ENCODE results near the gene PNPLA7.
"Not testable (repeated sequence)": the region's sequence is repeated elsewhere in the genome, so short reads cannot be mapped to it uniquely, and the experiment has no call there.

The PNPLA7 gene

DNA sequence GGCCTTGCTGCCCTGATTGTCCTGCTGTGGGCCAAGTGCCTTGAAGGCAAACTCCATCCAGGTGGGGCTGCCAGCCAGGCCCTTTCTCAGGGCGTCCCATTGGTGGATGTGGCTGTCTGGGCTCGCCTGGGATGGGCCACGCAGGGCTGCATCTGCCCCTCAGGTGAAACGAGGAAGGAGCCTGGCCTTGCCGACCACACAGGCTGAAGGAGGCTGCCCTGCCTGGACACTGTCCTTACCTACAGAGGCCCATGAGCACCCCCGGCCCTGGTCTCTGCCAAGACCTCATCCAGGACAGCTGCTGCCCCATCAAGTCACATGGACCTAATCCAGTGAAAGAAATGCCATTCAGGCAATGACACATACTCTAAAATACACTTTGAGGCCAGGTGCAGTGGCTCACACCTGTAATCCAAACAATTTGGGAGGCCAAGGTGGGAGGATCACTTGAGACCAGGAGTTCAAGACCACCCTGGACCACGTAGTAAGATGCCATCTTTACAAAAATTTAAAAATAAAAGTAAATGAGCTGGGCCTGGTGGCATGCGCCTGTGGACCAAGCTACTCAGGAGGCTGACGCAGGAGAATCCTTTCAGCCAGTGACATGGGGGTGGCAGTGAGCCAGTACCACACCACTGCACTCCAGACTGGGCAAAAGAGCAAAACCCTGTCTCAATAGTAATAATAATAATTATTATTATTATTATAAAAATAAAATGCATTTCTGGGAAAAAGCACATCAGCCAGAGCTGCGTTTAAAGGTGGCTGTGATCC is 33.9 kb downstream of the PNPLA7 start:
- in situ Hi-C loops (cut with MboI; ENCODE audit: low sequenced_read_pairs): no loop called here

DNA sequence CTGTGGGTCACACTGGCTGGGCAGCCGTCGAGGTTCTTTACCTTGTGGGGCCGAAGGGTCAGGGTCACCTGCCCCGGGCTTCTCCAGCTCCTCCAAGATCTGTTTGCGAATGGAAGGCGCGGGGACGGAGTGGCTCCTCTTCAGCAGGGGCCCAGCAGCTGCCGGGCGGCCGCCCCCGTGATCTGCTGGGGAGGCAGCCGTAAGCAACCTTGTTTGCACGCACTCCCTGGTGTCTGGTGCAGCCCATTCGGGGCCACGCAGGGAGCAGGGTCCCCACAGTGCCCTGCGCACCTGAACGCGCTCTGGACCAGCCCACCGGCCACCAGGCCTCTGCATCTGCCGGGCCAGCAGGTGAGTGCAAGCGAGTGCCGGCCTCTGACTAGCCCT is 34.9 kb downstream of the PNPLA7 start:
- in situ Hi-C loops (cut with MboI; ENCODE audit: low sequenced_read_pairs): no loop called here

DNA sequence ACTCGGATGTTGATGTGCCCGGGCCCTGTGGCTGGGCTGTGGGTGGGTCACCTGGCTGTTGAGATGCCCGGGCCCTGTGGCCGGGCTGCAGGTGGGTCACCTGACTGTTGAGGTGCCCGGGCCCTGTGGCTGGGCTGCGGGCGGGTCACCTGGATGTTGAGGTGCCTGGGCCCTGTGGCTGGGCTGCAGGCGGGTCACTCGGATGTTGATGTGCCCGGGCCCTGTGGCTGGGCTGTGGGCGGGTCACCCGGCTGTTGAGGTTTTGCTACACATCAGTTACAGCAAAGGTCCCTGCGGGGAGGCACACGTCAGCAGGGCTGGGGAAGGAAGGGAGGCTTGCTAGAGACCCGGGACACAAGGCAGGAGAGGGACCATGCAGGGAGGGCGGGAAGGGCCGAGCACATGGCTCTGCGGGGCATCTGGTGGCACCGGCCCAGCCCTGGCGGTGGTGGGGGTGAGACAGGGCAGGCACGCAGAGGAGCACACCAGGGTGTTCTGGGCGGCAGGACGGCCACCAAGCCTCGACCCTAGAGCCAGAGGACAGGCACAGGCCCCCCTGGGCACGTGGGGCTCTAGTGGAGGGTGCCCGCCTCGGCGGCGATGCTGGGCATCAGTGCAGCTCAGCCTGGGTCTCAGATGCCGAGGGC is 35.4 kb downstream of the PNPLA7 start:
- in situ Hi-C loops (cut with MboI; ENCODE audit: low sequenced_read_pairs): no loop called here

DNA sequence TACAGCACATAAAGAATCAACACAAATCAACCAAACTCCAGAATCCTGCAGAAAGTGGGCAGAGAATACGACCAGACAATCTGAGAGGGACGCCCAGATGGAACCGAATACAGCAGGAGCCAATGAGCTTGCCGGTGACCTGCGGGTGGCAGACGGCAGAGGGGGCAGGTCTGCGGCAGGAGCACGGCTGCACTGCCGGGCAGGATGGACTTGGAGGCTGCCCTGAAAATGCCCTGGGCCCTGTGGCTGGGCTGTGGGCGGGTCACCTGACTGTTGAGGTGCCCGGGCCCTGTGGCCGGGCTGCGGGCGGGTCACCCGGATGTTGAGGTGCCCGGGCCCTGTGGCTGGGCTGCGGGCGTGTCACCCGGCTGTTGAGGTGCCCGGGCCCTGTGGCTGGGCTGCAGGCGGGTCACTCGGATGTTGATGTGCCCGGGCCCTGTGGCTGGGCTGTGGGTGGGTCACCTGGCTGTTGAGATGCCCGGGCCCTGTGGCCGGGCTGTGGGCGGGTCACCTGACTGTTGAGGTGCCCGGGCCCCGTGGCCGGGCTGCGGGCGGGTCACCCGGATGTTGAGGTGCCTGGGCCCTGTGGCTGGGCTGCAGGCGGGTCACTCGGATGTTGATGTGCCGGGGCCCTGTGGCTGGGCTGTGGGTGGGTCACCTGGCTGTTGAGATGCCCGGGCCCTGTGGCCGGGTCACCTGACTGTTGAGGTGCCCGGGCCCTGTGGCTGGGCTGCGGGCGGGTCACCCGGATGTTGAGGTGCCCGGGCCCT is 36.2 kb downstream of the PNPLA7 start:
- in situ Hi-C loops (cut with MboI; ENCODE audit: low sequenced_read_pairs): not testable (repeated sequence)

DNA sequence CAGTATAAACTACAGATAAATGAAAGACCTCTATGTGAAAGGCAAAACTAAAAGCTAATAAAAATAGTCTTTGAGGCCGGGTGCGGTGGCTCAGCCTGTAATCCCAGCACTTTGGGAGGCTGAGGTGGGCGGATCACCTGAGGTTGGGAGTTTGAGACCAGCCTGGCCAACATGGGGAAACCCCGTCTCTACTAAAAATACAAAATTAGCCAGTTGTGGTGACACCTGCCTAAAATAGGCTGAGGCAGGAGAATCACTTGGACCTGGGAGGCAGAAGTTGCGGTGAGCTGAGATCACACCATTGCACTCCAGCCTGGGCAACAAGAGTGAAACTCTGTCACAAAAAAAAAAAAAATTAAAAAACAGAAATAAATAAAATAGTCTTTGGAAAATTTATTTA is 37.1 kb downstream of the PNPLA7 start:
- in situ Hi-C loops (cut with MboI; ENCODE audit: low sequenced_read_pairs): not testable (repeated sequence)

DNA sequence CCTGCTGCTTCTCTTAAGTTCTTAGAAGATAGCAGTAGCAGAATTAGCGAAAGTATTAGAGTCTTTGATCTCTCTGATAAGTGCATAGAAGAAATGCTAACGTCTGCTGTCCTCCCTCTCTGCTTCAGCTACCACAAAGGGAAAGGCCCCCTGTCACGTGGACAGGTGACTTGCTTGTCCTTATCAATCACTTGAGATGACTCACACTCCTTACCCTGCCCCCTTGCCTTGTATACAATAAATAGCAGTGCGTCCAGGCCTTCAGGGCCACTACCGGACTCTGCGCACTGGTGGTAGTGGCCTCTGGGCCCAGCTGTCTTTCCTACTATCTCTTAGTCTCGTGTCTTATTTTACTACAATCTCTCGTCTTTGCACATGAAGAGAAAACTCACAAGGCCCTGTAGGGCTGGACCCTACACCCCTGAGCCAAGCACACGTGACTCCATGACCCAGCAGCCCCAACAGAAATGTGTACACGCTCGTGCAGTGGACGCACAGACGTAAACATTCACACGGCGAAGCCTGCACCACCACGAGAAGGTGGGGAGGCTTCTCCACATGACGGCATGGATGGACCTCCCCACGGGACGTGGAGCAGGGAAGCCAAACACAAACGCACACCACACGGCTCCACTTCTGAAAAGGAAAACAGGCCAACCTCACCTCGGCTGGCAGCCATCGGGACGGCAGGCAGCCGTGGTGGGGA is 38.3 kb downstream of the PNPLA7 start:
- in situ Hi-C loops (cut with MboI; ENCODE audit: low sequenced_read_pairs): no loop called here

DNA sequence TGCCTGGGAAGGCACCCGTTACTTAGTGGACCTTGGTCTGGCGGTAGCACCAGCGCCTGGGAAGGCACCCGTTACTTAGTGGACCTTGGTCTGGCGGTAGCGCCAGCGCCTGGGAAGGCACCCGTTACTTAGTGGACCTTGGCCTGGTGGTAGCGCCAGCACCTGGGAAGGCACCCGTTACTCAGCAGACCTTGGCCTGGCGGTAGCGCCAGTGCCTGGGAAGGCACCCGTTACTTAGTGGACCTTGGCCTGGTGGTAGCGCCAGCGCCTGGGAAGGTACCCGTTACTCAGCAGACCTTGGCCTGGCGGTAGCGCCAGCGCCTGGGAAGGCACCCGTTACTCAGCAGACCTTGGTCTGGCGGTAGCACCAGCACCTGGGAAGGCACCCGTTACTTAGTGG is 39.1 kb downstream of the PNPLA7 start:
- in situ Hi-C loops (cut with MboI; ENCODE audit: low sequenced_read_pairs): not testable (repeated sequence)

DNA sequence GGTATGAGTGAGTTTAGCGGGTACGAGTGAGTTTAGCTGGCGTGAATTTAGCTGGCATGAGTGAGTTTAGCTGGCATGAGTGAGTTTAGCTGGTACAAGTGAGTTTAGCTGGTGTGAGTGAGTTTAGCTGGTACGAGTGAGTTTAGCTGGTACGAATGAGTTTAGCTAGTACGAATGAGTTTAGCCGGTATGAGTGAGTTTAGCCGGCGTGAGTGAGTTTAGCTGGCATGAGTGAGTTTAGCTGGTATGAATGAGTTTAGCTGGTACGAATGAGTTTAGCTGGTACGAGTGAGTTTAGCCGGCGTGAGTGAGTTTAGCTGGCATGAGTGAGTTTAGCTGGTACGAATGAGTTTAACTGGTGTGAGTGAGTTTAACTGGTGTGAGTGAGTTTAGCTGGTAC is 41.0 kb downstream of the PNPLA7 start:
- in situ Hi-C loops (cut with MboI; ENCODE audit: low sequenced_read_pairs): no loop called here

DNA sequence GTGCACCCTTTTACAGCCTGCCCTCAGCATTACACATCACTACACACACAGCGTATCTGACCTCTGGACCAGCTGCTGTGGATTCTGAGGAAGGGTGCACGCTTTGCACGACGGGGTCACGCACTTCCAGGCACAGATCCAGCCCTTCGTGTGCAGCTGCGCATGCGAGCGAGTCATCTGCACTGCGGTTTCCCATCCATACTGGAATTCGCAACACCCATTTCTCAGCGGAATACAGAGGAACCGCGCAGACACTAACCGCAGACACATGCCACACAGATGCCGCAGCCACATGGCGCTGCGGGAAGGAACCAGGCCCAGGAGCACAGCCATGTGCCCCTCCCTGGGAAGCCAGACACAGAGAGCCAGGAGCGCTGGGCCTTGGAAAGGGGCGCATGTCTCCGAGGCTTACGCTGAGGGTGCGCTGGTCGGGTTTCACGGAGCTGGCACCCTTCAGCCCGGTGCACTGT is 43.5 kb downstream of the PNPLA7 start:
- in situ Hi-C loops (cut with MboI; ENCODE audit: low sequenced_read_pairs): no loop called here

DNA sequence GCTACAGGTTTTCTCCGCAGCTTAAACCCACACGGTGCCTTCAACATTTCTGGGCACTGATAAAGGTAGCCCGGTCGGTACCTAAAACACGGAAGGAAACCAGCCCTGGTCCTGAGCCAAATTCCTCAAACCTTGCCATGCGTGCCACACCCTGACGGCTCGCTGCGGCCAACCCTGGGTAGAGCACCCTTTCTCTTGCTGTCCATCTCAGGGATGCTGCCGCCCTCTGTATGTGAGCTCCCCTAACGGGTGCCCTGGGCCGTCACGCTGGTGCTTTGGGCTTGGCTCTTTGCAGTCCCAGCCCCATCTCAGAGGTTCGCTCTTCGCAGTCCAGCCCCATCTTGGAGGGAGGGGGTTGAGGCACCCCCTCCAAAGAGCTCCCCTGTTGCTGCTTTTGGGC is 43.9 kb downstream of the PNPLA7 start:
- in situ Hi-C loops (cut with MboI; ENCODE audit: low sequenced_read_pairs): no loop called here

DNA sequence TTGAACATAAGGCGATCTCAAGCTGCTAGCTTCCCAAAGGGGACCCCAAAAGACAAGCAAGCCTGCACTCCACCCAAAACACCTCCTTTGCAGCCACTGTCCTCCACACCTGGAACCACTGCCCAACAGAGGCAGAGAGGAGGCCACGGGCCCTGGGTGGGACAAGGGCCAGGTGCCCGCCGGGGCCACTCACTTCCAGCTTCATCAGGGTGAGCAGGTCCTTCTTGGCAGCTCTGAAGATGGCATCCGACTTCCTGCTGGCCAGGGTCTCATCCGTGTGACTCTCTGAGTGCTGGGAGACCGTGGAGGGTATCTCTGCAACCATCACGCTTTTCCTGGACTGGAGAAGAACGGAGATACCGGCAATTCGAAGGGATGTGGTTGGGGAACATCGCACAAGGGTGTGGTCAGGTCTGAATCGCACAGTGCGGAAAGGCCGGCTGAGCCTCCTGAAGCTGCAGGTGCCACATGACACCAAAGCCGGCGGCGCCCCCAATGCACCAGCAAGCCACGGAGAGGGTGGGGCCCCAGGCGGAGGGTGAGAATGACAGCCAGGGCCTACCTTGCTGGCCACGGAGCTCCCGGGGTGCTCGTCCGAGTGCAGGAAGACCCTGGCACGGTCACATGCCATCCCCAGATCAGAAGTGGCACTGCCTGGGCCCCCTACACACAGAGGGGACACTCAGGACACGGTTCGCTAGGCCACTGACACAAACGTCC is 44.6 kb downstream of the PNPLA7 start:
- in situ Hi-C loops (cut with MboI; ENCODE audit: low sequenced_read_pairs): no loop called here

DNA sequence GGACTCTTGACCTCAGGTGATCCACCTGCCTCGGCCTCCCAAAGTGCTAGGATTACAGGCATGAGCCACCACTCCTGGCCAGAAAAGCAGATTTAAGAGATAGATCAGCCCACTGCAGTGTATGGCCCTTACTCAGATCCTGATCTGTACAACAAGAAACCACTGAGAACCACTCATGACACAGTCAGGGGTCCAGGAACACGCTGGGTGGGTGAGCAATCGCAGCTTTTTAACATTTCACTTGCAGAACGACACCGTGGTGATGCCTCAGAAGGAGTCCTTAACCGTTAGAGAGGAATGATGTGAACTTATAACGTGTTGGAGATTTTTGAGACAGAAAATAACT is 45.8 kb downstream of the PNPLA7 start:
- in situ Hi-C loops (cut with MboI; ENCODE audit: low sequenced_read_pairs): no loop called here

DNA sequence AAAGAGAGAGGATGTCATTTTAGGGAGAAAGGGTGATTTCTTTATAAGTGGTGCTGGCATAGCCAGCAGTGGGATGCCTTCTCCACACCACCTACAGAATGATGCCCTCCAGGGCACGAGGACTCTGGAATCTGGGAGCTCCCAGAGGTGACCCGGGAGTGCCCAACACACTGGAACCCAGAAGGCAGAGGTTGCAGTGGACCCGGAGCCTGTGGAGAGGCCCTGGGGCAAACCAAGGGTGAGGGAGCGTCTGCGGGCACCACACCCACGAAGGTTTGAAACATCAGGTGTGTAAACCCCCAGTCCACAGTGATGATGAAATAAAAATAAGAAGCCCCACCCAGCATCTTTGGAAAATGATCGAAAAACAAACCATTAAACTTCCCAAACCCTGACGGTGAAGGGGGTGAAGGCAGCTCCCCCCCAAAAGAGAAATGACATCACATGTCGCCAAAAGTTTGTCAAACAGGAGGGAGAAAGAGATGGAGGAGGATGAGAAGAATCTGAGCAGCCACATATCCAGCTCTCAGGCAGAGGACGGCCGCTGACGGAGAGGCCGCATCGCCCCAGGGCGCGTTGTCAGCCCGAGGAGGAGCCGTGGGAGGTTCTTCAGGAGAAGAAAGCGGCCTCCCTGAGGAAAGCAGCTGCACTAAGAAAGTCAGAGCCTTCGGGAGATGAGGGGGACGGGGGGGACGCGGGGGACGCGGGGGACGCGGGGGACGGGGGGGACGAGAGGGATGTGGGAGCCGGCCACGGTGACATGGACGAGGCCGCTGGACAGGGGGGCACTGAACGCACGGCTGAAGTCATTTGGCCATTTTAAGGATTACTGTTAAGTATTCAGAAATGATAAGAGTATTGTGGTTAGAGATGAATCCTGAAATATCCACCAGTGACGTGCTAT is 47.9 kb downstream of the PNPLA7 start:
- in situ Hi-C loops (cut with MboI; ENCODE audit: low sequenced_read_pairs): no loop called here

DNA sequence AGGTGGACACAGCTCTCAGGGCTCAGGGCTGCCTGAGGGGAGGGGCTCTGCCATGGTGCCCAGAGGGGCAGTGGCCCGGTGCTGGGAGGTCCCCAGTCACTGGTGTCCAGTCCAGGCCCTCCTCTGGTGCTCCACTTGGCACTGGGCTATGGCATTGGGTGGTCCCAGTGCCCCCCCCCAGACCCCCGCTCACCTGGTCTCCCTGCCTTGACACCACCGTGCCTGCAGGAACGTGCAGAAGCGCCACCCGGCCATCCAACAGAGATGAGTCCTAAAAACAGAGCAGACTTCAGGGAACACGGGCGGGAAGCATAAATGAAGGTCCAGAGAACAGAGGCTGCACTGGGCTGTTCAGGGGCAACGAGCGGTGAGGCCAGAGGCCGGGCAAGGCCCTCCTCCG is 48.7 kb downstream of the PNPLA7 start:
- in situ Hi-C loops (cut with MboI; ENCODE audit: low sequenced_read_pairs): no loop called here

DNA sequence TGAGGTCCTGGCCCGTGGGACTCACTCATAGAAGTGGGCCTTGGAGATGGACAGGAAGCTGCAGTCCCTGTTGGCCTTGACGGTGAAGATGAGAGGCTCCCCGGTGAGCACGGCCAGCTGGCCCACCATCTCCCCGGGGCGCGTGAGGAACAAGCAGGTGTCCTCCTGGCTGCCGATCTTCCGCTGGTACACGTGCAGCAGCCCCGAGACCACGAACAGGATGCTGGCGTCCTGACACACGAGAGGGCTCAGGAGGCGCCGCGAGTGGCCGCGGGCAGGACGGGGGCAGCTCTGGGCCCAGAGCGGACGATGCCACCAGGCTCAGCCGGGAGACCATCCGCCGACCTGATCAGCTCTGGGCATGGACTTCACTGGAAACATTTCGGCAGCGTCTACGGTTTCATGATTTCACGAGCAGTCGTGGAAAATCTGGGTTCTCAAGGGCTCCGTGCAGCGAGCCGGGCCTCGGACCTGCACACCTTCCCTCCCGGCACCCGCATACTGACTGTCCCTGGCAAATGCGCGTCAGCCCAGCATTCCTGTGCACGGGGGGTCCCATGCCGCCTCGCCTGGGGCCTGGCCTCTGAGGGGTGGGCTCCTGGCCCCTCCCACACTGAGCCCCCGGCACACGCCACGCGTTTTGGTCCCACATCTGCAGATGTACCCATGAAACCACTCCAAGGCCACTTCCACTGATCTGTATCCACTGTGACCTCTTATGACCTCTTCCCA is 49.4 kb downstream of the PNPLA7 start:
- in situ Hi-C loops (cut with MboI; ENCODE audit: low sequenced_read_pairs): no loop called here

DNA sequence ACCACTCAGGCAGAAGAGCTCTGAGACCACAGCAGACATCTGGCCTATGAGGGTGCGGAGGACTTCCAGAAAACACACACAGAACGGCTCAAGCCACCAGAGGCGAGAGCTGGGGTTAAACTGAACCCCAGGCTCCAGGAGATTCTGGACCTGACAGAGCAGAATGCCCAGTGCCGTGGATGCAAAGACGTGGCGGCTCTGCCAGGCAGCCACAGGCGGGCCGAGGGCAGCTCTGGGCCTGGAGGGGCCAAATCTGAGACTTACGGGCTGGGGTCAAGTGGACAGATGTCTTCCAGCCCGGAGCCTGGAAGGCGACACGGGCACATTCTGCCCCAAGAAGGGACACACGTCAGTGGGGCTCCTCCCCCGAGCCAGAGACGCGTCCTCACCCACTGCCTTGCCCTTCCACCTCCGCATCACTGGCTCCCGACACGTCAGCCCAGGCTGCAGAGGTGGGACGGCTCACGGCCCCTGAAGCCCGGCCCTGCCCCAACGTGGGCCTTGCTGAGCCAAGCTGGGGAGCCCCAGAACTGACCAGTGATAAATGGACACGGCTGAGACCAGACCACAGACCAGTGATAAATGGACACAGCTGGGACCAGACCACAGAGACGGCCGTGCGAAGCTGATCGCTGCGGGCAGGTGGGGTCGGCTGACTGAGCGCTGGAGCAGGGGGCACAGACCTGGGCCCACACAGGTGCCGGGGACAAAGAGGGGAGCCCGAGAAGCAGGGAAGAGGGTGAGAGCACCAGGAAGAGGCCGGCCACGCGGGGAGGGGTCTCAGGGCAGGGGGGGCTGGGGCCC is 50.1 kb downstream of the PNPLA7 start:
- in situ Hi-C loops (cut with MboI; ENCODE audit: low sequenced_read_pairs): no loop called here

DNA sequence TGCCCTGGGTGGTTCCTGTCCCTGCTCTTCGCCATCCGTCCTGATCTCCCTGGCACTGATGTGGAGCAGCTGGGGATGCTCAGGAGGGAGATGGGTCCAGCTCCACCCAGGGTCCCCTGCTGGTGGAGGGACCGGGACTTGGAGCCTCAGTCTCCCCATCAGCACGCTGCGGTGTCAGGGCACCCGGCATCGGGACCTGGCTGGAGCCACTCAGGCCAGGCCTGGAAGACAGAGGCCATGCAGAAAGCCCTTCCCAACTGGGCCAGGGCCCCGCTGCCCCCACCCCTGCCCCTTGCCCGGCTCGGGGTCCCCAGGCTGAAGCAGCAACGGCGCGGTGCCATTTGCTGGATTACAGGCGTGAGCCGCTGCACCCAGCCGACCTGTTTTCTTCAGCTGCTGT is 50.8 kb downstream of the PNPLA7 start:
- in situ Hi-C loops (cut with MboI; ENCODE audit: low sequenced_read_pairs): no loop called here

DNA sequence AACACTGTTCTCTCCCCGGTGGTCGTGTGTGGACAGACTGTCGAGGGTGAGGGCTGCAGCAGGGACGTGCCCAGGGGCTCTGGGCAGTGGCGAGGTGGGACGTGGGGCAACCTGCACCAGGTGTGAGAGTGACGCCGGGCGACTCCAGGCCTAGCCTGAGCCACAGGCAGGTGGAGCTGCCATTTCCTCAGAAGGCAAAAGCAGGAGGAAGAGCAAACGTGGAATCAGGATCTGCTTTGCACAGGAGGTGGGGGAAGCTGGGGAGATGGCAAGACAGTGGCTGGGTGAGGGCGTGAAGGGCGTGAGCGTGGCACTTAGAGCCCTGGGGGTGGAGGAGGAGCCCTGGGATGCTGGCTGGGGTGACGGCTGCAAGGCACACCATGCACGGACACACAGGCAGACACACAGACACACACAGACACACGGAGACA is 51.5 kb downstream of the PNPLA7 start:
- in situ Hi-C loops (cut with MboI; ENCODE audit: low sequenced_read_pairs): no loop called here
